Immature natural killer cell (primary cell): ENCODE data around the gene ASMT. TPM values are rescaled to one million over a fixed set of nuclear protein-coding genes. Genes with fewer than 3 reads are reported as not detected.
"Not testable (repeated sequence)": the region's sequence is repeated elsewhere in the genome, so short reads cannot be mapped to it uniquely, and the experiment has no call there.

Experiments
- DNase-seq, 3 donors: peaks; one replicate each; pipeline ENCODE4 v3.0.0; 2022; ENCODE audit warnings: mixed read lengths in 1 of 3
- H3K27ac Mint-ChIP-seq, 6 donors: one replicate each; pipeline ENCODE4 v1.8.0; 2020; ENCODE audit warnings: mixed read lengths in 6 of 6, mild to moderate bottlenecking in 5 of 6, inconsistent platforms in 4 of 6, moderate library complexity in 3 of 6
- H3K27me3 Mint-ChIP-seq, 3 donors: one replicate each; pipeline ENCODE4 v1.8.0; 2020 to 2021; ENCODE audit warnings: low read depth in 3 of 3, mild to moderate bottlenecking in 3 of 3, mixed read lengths in 3 of 3, moderate library complexity in 3 of 3, inconsistent platforms in 1 of 3
- H3K36me3 Mint-ChIP-seq, 3 donors: one replicate each; pipeline ENCODE4 v1.8.0; 2020; ENCODE audit warnings: mixed read lengths in 3 of 3, inconsistent platforms in 2 of 3, mild to moderate bottlenecking in 2 of 3
- H3K4me1 Mint-ChIP-seq, 2 donors: one replicate each; pipeline ENCODE4 v1.8.0; 2020; ENCODE audit warnings: inconsistent platforms in 2 of 2, mild to moderate bottlenecking in 2 of 2, mixed read lengths in 2 of 2, moderate library complexity in 1 of 2
- H3K4me3 Mint-ChIP-seq, 5 donors: one replicate each; pipeline ENCODE4 v1.8.0; 2020; ENCODE audit warnings: mild to moderate bottlenecking in 5 of 5, mixed read lengths in 5 of 5, inconsistent platforms in 3 of 5, moderate library complexity in 3 of 5
- H3K9me3 Mint-ChIP-seq, 6 donors: one replicate each; pipeline ENCODE4 v1.8.0; 2020; ENCODE audit warnings: mild to moderate bottlenecking in 6 of 6, mixed read lengths in 6 of 6, inconsistent platforms in 4 of 6, moderate library complexity in 3 of 6
- polyA plus RNA-seq, 3 donors: library from polyadenylated mRNA; unstranded; fragments of 300-500 nt; fragmentation: Illumina TruSeq; gene quantifications; one replicate each; pipeline ENCODE4 v1.2.3, GENCODE V29; 2021

ASMT gene
- polyA plus RNA-seq, 3 donors from 2014 or later = not detected

DNA sequence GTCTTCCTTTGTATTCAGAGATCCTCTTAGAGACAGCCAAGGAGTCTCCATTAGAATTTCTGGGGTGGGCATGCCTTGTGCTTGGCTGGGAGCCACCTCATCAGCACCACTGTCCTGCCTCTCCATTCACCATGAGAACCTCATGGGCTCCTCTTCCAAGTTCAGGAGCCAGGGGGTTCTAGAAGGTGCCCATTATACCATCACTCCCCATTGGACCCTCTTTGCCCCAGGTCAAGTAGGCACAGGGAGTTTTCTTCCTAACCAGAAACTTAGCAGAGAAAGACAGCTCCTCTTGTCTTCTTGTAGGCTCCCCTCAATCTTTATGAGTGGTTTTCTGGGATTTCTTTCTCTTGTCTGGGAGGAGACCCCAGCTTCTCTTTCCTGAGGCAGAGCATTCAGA is 31.1 kb downstream of the ASMT start:
- peaks cover 0 to 5% of the 10 kb centered on the region in 2 donors for H3K4me1 Mint-ChIP-seq
- peaks cover 4% of the 10 kb centered on the region in 3 donors for H3K36me3 Mint-ChIP-seq
- no peak overlapping the region for H3K27ac Mint-ChIP-seq

DNA sequence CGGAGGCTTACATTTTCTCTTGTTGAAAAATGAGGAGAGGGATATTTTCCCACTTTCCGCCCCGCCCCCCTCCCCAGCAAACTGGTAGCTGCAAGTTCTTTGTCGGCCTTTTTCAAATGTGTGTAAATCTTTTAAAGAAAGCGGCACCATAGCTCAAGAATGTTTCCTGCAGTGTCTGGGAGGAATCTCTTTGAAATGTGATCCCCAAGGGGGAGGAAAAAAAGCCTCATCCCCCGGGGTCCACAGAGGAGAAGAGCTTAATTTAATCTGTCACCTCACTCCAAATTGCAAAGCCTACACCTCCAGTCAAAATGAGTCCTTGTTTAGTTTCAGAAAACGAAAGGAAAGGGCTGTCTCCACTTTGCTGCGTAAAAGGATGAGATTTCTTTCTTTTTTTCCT is 34.8 kb downstream of the ASMT start:
- Mint-ChIP-seq H3K27ac (no peak overlapping the region), H3K4me3 (no peak overlapping the region), H3K27me3 (peaks cover 3 to 17% (median 8%) of the 10 kb centered on the region in 3 donors), H3K36me3 (peaks cover 0 to 4% (median 0%) of the 10 kb centered on the region in 3 donors), H3K9me3 (peaks cover 0 to 8% (median 5%) of the 10 kb centered on the region in 6 donors), H3K4me1 (peaks cover 3 to 10% of the 10 kb centered on the region in 2 donors)
- DNase-seq = no peak

More for the DNA sequence above, 31.1 kb downstream of the ASMT start:
- no peak overlapping the region for H3K4me3 Mint-ChIP-seq
- peaks cover 8 to 20% (median 9%) of the 10 kb centered on the region in 3 donors for H3K27me3 Mint-ChIP-seq
- DNase-seq = no peak
- peaks cover 0 to 8% (median 5%) of the 10 kb centered on the region in 6 donors for H3K9me3 Mint-ChIP-seq

DNA sequence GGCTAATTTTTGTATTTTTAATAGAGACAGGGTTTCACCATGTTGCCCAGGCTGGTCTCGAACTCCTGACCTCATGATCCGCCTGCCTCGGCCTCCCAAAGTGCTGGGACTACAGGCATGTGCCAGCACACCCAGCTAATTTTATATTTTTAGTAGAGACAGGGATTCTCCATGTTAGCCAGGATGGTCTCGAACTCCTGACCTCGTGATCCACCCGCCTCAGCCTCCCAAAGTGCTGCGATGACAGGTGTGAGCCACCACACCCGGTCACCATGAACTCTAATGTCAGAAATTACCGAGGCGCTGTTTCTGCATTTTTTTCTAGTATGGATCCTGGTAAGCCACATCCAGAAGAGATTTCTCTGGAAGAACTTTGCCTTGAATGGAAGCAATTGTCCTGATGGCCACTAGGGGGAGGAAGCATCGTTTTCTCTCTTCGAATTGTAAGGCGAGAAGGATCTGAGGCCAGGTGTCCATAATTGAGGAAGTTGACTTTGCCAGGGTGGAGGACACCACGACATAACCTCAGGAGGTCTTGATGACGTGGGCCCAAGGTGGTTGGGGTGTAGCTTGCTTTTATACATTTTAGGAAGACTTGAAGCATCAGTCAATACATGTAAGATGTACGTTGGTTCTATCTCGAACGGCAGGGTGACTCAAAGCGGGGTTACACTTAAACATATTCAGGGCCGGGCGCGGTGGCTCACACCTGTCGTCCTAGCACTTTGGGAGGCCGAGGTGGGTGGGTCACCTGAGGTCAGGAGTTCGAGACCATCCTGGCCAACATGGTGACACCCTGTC is 37.4 kb downstream of the ASMT start:
- not testable (repeated sequence) for H3K4me3 Mint-ChIP-seq, H3K9me3 Mint-ChIP-seq, H3K36me3 Mint-ChIP-seq
- Mint-ChIP-seq H3K27ac (peak overlapping the region in 5 of 6 donors; percentile 8 to 63 (median 17)), H3K4me1 (peaks cover 12 to 15% of the 10 kb centered on the region in 2 donors), H3K27me3 (peaks cover 4 to 12% (median 6%) of the 10 kb centered on the region in 3 donors)
- peak; percentile 36 to 44 (median 36) for DNase-seq

DNA sequence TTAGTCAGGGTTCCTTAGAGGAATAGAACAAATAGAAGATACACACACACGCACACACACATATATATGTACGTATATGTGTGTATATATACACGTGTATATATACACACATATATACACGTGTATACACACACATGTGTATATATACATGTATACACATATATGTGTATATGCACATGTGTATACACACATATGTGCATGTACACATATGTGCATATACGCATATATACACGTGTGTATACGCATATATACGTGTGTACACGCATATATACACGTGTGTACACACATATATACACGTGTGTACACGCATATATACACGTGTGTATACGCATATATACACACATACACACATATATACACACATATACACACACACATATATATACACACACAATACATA is 41.5 kb downstream of the ASMT start:
- Mint-ChIP-seq H3K4me1 (peaks cover 43 to 46% of the 10 kb centered on the region in 2 donors), H3K36me3 (peaks cover 0 to 5% (median 4%) of the 10 kb centered on the region in 3 donors), H3K27ac (peak overlapping the region in 5 of 6 donors; percentile 54 to 99 (median 99)), H3K4me3 (peak overlapping the region in 1 of 5 donors; percentile 94), H3K27me3 (peaks cover 1 to 25% (median 4%) of the 10 kb centered on the region in 3 donors), H3K9me3 (no peaks in the 10 kb centered on the region)
- DNase-seq = no peak

DNA sequence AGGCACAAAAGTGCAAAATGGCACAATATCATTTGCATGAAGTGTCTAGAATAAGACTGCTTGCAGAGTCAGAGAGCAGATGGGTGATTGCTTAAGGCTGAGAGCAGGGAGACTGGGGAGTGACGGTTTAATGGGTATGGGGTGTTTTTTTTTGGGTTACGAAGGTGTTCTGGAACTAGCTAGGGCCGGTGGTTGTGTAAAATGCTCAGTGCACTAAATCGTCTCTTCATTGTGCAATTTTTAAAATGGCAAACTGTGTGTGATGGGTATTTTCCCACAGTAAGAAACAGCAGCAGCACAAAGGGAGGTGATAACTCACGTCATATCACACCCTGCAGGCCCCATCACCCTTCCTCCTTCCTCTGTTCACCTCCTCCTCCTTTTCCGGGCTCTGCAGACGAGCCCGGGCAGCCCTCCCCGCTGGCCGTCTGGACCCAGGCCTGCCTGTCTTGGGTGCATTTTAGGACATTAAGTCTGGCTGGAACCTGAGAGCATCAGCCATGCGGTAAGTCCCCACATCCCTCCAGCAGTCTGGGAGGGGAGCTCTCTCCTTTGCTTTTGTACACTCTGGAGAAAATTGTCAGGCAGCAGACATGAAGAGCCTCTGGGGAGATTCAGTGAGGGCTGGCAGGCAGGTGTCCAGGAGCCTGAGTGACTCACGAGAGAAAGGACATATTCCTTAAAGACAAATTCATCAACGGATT is 42.7 kb downstream of the ASMT start:
- Mint-ChIP-seq H3K4me3 (peak overlapping the region; percentile 94 to 99 (median 96)), H3K27me3 (peaks cover 0 to 32% (median 9%) of the 10 kb centered on the region in 3 donors), H3K9me3 (no peaks in the 10 kb centered on the region), H3K27ac (peak overlapping the region; percentile 96 to 99 (median 98)), H3K36me3 (peaks cover 0 to 6% (median 4%) of the 10 kb centered on the region in 3 donors), H3K4me1 (peaks cover 46 to 50% of the 10 kb centered on the region in 2 donors)
- peak; percentile 79 to 85 (median 83) for DNase-seq

DNA sequence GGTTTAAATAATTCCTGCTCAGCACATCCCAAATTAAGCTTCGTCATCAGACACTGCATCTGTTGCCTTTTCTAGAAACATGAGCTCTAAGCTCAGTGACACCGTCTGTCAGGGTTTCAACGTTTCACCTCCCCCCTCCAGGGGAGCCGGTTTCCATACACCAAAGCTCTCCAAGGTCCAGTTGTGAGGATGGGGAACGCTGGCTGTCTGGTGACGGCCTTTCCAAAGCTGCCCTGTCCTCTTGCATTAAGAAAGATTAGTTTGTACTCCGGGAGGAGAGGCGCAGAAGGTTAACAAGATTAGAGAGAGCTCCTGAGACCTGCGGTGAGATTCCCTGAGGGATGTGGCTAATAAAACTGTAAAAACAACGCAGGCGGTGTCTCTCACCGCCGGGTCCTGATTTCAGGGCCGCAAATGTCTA is 43.2 kb downstream of the ASMT start:
- Mint-ChIP-seq H3K27ac (peak overlapping the region; percentile 96 to 99 (median 98)), H3K27me3 (peaks cover 0 to 32% (median 9%) of the 10 kb centered on the region in 3 donors), H3K9me3 (no peaks in the 10 kb centered on the region), H3K4me3 (peak overlapping the region; percentile 94 to 99 (median 96)), H3K4me1 (peaks cover 49 to 52% of the 10 kb centered on the region in 2 donors), H3K36me3 (peaks cover 0 to 6% (median 4%) of the 10 kb centered on the region in 3 donors)
- peak in 2 of 3 donors; percentile 21 to 31 for DNase-seq

DNA sequence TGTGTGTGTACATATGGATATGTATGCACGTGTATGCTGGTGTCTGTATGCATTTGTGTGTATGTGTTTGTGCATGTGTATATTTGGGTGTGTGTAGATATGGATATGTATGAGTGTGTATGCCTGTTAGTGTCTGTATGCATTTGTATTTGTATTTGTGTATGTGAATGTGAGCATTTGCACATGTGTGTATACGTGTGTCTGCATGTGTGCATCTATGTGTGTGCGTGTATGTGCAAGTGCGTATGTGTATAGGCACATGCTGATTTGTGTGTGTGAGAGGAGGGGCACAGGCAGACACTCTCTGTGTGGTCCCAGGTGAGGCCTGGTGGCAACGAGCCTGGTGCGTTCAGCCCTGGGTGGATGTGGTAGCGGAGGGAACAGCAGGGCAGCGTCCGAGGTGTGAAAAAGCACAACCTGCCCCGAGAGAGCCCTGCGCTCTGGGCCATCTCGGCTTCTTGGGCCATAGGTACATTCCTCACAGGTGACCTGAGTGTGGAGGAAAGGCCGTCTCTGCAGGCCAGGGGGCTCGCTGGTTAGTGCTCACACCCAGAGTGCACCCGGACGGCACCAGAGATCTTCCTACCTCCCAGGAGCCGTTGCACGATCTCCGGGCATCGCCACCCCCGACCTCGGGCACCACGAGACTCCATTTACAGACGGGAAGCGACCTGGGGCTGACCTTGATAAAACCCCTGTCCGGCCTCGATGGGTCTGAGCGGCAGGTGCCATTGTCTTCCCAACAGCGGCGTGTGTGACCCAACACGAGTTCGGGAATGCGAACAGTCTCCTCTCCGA is 45.0 kb downstream of the ASMT start:
- Mint-ChIP-seq H3K36me3 (peaks cover 3 to 9% (median 8%) of the 10 kb centered on the region in 3 donors), H3K4me3 (peak overlapping the region; percentile 94 to 99 (median 96)), H3K27me3 (peaks cover 0 to 33% (median 9%) of the 10 kb centered on the region in 3 donors), H3K27ac (peak overlapping the region; percentile 88 to 99 (median 96)), H3K4me1 (peaks cover 64% of the 10 kb centered on the region in 2 donors), H3K9me3 (no peaks in the 10 kb centered on the region)
- no peak for DNase-seq

DNA sequence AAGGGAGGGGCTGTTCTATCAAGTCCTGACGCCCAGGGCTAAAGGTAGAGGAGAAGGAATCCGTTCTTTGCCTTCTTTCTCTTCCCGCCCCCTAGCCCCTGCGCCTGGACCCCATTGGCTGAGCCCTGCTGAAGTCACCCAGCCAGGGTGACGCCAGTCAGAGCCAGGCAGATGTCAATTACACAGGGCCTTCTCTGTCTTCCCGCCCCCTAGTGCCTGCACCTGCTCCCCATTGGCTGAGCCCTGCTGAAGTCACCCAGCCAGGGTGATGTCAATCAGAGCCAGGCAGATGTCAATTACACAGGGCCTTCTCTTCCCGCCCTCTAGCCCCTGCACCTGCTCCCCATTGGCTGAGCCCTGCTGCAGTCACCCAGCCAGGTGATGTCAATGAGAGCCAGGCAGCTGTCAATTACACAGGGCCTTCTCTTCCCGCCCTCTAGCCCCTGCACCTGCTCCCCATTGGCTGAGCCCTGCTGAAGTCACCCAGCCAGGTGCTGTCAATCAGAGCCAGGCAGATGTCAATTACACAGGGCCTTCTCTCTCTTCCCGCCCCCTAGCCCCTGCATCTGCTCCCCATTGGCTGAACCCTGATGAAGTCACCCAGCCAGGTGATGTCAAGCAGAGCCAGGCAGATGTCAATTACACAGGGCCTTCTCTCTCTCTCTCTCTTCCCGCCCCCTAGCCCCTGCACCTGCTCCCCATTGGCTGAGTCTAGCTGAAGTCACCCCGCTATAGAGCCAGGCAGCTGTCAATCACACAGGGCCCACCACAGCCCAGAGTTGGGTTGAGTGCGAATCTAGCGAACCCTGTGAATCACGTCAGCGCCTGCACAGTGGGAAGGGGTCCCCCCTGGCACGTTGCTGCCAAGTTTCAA is 46.4 kb downstream of the ASMT start:
- Mint-ChIP-seq H3K36me3 (peaks cover 11 to 18% (median 17%) of the 10 kb centered on the region in 3 donors), H3K4me3 (peak overlapping the region in 4 of 5 donors; percentile 88 to 94 (median 90)), H3K27ac (peak overlapping the region; percentile 75 to 99 (median 94)), H3K4me1 (peaks cover 66 to 73% of the 10 kb centered on the region in 2 donors), H3K9me3 (no peaks in the 10 kb centered on the region), H3K27me3 (peaks cover 0 to 33% (median 9%) of the 10 kb centered on the region in 3 donors)
- DNase-seq = peak in 2 of 3 donors; percentile 91 to 96

DNA sequence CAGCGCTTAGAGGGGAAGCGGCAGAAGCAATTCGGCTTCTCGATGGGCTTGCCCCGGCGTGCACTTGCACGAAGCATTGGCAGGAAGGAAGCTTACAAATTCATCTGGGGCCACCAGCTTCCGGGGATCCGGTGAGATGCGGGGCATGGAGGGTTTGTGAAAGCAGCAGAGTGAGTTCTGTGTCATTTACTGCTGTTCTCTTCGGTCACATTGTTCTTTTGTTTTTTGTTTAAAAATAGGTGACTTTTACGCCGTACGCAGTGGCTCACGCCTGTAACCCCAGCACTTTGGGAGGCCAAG is 47.0 kb downstream of the ASMT start:
- peaks cover 0 to 33% (median 9%) of the 10 kb centered on the region in 3 donors for H3K27me3 Mint-ChIP-seq
- H3K4me3 Mint-ChIP-seq = peak overlapping the region in 4 of 5 donors; percentile 88 to 94 (median 90)
- no peaks in the 10 kb centered on the region for H3K9me3 Mint-ChIP-seq
- peaks cover 68 to 77% of the 10 kb centered on the region in 2 donors for H3K4me1 Mint-ChIP-seq
- peaks cover 16 to 24% (median 21%) of the 10 kb centered on the region in 3 donors for H3K36me3 Mint-ChIP-seq
- no peak for DNase-seq
- peak overlapping the region in 5 of 6 donors; percentile 92 to 99 (median 95) for H3K27ac Mint-ChIP-seq

DNA sequence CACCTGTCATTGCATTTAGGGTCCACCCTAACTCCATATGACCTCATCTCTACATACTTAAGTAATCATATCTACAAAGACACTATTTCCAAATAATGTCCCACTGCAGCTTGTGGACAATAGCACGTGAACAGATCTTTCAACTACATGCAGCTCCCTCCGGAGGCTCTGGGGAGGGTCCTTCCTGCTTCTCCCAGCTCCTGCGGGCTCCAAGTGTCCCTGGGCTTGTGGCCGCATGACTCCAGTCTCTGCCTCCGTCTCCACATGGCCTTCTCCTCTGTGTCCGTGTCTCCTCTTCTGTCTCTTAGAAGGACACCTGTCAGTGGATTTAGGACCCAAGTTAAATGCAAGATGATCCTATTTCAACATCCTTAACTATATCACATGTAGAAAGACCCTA is 52.7 kb downstream of the ASMT start:
- Mint-ChIP-seq H3K27me3 (peaks cover 0 to 2% (median 0%) of the 10 kb centered on the region in 3 donors), H3K4me1 (peaks cover 38 to 50% of the 10 kb centered on the region in 2 donors), H3K27ac (peak overlapping the region in 3 of 6 donors; percentile 28 to 71 (median 43)), H3K36me3 (peaks cover 25 to 41% (median 32%) of the 10 kb centered on the region in 3 donors), H3K9me3 (no peaks in the 10 kb centered on the region), H3K4me3 (no peak overlapping the region)
- DNase-seq = no peak

DNA sequence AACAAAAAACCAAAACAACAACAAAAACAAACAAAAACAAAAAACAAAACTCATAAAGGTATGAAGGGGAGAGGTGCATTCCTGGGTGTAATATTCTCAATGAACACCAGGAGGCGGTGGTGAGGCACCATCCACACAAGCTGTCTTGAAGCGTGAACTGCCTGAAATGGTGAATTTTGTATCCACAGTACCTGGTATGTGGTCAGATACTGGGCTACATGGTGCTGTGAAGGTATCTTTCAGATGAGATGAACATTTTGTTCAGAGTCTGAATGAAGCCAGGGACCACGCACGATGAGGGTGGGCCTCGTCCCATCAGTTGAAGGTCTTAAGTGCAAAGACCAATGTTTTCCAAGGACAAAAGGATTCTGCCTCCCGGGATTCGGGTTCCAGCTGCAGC is 58.5 kb downstream of the ASMT start:
- H3K9me3 Mint-ChIP-seq = no peaks in the 10 kb centered on the region

DNA sequence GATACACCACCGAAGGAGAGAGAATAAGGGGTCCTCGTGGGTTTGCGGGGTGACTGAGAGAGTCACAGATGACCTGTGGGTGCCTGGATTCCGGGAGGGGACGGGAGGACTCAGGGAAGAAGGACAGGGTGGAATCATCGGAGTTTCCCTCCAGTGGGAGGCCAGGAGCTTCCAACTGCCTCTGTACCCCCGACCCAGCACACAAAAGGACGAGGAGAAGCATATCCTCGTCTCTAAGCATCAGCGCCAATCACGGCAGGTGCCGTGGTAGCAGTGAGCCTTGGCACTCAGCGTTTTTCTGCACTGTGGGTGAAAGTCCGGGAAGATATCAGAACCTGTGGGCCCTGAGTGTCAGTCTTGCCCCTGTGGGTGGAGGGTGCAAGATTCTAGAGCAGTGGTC is 62.0 kb downstream of the ASMT start:
- Mint-ChIP-seq H3K36me3 (peaks cover 3 to 4% (median 4%) of the 10 kb centered on the region in 3 donors), H3K27ac (no peak overlapping the region), H3K4me3 (no peak overlapping the region), H3K4me1 (peaks cover 18 to 34% of the 10 kb centered on the region in 2 donors), H3K27me3 (peaks cover 7 to 16% (median 14%) of the 10 kb centered on the region in 3 donors), H3K9me3 (peaks cover 0 to under 1% (median 0%) of the 10 kb centered on the region in 6 donors)
- no peak for DNase-seq

More for the DNA sequence above, 58.5 kb downstream of the ASMT start:
- Mint-ChIP-seq H3K36me3 (peaks cover 0 to 14% (median 12%) of the 10 kb centered on the region in 3 donors), H3K27me3 (peaks cover 0 to 2% (median under 1%) of the 10 kb centered on the region in 3 donors), H3K27ac (no peak overlapping the region), H3K4me3 (no peak overlapping the region), H3K4me1 (peaks cover 15 to 17% of the 10 kb centered on the region in 2 donors)
- peak in 2 of 3 donors; percentile 34 to 38 for DNase-seq
